CD4-positive, alpha-beta T cell treated with Interleukin-1 beta for 1 hour (primary cell): ENCODE data around the gene TP53.

Source experiments
- DNase-seq, 2 donors: peaks; one replicate each; pipeline ENCODE4 v3.0.0-alpha.2; 2020 to 2022

Gene TP53

GRCh38 chr17:7673239-7673638, 14.1 kb downstream of the TP53 start:
- peak; percentile 25 to 42 for DNase-seq

GRCh38 chr17:7668482-7668881, 18.8 kb downstream of the TP53 start:
- no peak for DNase-seq

- DNase-seq: no peak
These were observed 19.5 kb downstream of the TP53 start for GRCh38 chr17:7667656-7668406.

GRCh38 chr17:7656958-7657609, 30.2 kb downstream of the TP53 start:
- DNase-seq: no peak

GRCh38 chr17:7655541-7655840, 31.8 kb downstream of the TP53 start:
- no peak for DNase-seq

- no peak for DNase-seq
These were observed 32.3 kb downstream of the TP53 start for GRCh38 chr17:7654832-7655540.

- no peak for DNase-seq
These were observed 34.6 kb downstream of the TP53 start for GRCh38 chr17:7652388-7653356.

GRCh38 chr17:7651665-7652387, 35.5 kb downstream of the TP53 start:
- DNase-seq: no peak

GRCh38 chr17:7651097-7651664, 36.1 kb downstream of the TP53 start:
- DNase-seq: no peak

GRCh38 chr17:7650509-7651096, 36.7 kb downstream of the TP53 start, which contains the start of gene ATP1B2:
TSS of gene ATP1B2 (plus strand) at chr17:7650926. CDS start at chr17:7651519, 593 bp downstream.
- peak; percentile 76 to 78 for DNase-seq

GRCh38 chr17:7647018-7647417, 40.3 kb downstream of the TP53 start:
- no peak for DNase-seq

GRCh38 chr17:7646457-7646856, 40.8 kb downstream of the TP53 start:
- no peak for DNase-seq

- DNase-seq: peak in 1 of 2 donors; percentile 55
These were observed 42.5 kb downstream of the TP53 start for GRCh38 chr17:7644775-7645174.

GRCh38 chr17:7641635-7642034, 45.7 kb downstream of the TP53 start:
- peak; percentile 6 to 35 for DNase-seq

GRCh38 chr17:7640783-7641182, 46.5 kb downstream of the TP53 start:
- no peak for DNase-seq

GRCh38 chr17:7636163-7636562, 51.1 kb downstream of the TP53 start:
- no peak for DNase-seq

- DNase-seq: no peak
These were observed 52.9 kb downstream of the TP53 start for GRCh38 chr17:7634384-7634783.

- no peak for DNase-seq
These were observed 54.2 kb downstream of the TP53 start for GRCh38 chr17:7633093-7633492.

GRCh38 chr17:7632492-7632894, 54.8 kb downstream of the TP53 start:
- peak; percentile 41 to 49 for DNase-seq

GRCh38 chr17:7631398-7632380, 55.6 kb downstream of the TP53 start:
- DNase-seq: no peak
